GM12873 (cell line): ENCODE results near the gene NUDT5.

Source experiments
- TF ChIP-seq, protein P1 (sequence below): IDR thresholded peaks from 2 replicates; pipeline ENCODE4 v1.5.1; 2012; ENCODE audit warnings: low read depth, mild to moderate bottlenecking, moderate library complexity, low read length, control low read depth; ENCODE audit not compliant: insufficient read depth; ENCODE audit errors: missing control alignments

Gene NUDT5

DNA sequence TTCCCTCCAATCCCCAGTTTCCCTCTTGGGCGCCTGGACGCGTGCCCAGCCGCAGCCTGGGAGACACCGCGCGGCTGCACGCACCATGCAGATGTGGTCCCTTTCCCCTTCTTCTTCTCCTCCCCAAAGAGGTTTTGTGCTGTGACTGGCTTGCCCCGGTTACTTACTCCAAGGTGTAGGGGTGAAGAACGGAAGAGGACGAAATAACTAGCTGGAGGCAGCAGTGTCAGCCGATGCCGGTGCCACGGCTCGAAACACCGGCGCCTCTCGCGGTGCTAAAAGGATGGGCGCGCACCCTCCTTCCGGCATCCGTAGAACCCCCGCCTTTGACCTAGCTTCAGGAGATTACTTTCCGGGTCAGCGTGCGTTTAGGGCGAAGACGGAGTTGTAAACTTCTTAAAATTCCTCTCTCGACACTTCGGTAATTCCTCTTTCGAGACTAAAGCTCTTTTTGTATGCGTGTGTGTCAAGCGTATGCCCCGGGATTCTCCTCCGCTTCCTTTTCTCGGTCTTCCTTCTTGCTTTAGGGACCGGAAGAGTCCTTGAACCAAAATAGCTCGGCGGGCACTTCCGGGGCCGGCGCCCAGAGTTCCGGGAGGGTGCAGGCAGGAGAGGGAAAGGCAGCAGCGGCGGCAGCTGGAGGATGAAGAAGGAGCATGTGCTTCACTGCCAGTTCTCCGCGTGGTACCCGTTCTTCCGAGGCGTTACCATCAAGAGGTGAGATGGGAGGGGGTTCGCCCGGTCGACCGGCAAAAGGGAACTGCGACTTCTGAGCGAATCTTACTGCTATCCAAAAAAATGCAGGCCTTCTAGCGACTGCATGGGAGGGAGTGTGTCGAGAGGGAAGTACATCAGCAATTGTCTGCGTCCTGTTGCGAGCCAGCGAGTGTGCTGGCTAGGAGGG, at the start of gene NUDT5, which contains the start of gene CDC123:
Gene NUDT5, minus strand, starts transcription at position 289 of the 904 bp plus-strand sequence. CDS start 9,600 bp downstream, outside the sequence.
Gene CDC123, plus strand, starts transcription at position 586 of the 904 bp plus-strand sequence. Its CDS starts 58 bp downstream, at position 644.
- TF ChIP-seq, protein P1, sequence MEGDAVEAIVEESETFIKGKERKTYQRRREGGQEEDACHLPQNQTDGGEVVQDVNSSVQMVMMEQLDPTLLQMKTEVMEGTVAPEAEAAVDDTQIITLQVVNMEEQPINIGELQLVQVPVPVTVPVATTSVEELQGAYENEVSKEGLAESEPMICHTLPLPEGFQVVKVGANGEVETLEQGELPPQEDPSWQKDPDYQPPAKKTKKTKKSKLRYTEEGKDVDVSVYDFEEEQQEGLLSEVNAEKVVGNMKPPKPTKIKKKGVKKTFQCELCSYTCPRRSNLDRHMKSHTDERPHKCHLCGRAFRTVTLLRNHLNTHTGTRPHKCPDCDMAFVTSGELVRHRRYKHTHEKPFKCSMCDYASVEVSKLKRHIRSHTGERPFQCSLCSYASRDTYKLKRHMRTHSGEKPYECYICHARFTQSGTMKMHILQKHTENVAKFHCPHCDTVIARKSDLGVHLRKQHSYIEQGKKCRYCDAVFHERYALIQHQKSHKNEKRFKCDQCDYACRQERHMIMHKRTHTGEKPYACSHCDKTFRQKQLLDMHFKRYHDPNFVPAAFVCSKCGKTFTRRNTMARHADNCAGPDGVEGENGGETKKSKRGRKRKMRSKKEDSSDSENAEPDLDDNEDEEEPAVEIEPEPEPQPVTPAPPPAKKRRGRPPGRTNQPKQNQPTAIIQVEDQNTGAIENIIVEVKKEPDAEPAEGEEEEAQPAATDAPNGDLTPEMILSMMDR = no peak

DNA sequence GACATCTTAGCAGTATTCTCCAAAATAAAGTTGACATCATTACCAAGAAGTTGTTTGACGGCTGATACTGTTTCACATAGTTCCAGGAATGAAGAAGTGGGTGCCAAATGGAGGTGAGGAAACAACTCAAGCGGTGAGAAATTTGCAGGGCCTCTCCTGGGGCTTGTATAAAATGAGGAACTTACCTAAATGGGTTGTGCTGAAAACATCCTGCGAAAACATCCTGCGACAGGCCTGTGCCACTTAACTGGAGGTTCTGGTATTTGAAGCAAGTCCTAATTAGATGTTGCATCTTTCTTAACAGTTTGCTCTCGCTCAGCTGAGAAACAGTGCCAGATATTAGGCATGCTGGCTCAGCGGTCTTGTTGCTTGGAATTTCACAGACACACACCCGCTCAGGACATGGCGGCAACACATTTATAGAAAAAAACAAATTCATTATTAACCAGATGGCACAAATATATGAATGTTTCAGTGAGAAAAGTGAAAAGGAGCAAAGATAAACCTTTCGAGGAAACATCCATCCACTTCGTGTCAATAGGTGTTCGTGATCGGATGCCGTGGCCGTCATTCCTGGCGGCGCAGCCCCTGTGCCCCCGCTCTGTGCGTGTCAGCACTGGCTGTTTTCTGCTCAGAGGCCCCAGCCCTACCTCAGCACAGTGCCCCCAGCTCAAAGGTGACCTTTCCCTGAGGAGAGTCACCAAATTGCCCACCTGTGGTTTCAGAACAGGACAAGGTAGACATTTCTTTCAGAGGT, 48.4 kb upstream of the NUDT5 start:
- TF ChIP-seq, protein P1 = no peak

DNA sequence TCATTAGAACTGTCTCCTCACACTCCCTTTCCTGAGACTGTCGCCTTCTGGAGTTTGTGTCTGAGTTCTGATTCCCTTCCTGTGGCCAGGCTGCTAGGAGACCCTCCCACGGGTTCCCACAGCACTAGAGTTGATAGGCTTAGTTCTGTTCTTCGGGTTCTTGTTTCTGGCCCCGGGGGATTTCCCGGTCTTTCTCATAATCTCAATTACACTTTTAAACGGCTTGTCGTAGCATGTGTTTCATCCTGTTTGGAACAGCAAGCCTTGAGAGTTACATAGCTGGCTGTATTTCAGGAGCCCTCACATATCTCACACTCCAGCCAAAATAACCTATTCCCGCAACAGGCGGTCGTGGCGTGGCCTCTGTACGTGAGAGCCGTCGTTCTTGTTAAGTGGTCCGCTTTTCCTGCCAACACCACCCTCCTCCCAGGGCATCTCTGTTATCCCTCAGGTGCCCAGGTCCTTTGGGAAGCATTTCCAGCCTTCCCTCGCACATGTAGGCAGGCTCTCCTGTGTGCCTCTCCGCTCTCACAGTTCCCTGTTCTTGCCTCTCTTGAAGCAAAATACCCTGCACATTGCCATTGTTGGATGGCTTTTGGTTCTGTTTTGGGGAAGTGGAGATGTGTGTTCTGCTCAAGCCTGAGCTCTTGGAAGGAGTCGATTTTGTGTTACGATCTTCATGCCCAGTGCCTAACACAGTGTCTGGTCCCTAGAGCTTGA, 46.3 kb upstream of the NUDT5 start:
- TF ChIP-seq, protein P1 = no peak

DNA sequence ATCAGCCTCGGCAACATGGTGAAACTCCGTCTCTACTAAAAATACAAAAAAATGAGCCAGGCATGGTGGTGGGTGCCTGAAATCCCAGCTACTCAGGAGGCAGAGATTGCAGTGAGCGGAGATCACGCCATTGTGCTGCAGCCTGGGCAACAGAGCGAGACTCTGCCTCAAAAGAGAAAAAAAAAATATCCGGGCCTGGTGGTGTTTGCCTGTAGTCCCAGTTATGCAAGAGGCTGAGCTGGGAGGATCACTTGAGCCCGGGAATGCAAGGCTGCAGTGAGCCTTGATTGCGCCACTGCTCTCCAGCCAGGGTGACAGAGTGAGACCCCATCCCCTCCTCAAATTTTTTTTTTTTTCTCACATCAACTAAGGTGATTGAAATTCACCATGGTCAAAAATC, 43.1 kb upstream of the NUDT5 start:
- TF ChIP-seq, protein P1 = no peak

DNA sequence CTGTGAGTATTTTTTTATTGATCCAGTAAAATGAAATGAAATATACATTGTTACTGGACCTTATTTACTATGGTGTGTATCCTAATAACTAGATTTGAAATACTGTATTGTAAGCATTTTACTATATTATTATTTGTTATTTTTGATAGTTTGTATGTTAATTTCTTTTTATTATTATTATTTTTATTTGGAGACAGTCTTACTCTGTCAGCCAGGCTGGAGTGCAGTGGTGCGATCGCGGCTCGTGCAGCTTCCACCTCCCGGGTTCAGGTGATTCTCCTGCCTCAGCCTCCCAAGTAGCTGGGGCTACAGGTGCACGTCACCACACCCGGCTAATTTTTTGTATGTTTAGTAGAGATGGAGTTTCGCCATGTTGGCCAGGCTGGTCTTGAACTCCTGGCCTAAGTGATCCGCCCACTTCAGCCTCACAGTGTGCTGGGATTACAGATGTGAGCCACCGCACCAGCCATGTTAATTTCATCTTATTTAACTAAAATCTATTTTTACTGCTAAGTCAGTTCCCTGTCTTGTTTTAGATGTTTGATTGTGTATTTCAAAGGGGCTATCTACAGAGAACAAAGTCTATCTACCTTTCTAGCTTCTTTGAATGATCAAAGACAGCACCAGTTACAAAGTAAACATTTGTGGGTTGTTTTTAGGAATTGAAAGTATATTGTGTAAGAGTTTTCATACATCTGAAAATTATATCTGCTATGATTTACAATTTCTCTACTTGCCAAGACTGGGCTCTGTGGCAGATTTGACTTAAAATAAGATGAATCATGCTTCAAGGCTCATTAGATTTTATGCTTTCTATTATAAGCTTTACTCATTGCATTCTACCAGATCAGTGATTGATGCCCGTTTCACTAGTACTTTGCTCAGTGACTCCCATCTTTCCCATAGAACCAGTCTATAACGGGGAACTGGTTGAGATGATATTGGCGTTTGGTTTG, 41.9 kb upstream of the NUDT5 start:
- TF ChIP-seq, protein P1 = no peak

DNA sequence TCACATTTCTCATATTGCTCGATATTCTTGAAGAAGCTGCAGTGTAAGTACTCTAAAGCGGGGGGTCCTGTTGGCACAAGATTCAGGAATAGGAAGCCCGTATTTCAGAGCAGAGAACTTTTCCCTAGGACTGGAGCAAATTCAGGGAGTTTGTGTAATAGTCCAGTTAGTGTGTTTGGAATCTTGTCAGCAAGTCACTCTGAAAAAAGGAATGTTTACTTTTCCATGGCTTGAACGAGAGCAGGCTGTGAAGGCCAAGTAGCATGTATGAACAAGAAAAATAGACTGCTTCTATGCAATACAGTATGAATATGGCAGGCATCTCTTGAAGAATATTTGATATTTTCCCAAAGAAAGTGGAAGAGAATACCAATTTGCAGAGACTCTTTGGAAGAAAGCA, 40.1 kb upstream of the NUDT5 start:
- TF ChIP-seq, protein P1 = no peak
